Middle frontal gyrus (tissue), 1 donor: Measurements from ENCODE around the gene ROPN1L.
"Not testable (repeated sequence)": the region's sequence is repeated elsewhere in the genome, so short reads cannot be mapped to it uniquely, and the experiment has no call there.

ENCODE experiments used
- DNase-seq: peaks from one replicate; pipeline ENCODE4 v3.0.0-alpha.2; 2015; ENCODE audit warnings: low spot score; ENCODE audit errors: extremely low spot score

ROPN1L gene

DNA sequence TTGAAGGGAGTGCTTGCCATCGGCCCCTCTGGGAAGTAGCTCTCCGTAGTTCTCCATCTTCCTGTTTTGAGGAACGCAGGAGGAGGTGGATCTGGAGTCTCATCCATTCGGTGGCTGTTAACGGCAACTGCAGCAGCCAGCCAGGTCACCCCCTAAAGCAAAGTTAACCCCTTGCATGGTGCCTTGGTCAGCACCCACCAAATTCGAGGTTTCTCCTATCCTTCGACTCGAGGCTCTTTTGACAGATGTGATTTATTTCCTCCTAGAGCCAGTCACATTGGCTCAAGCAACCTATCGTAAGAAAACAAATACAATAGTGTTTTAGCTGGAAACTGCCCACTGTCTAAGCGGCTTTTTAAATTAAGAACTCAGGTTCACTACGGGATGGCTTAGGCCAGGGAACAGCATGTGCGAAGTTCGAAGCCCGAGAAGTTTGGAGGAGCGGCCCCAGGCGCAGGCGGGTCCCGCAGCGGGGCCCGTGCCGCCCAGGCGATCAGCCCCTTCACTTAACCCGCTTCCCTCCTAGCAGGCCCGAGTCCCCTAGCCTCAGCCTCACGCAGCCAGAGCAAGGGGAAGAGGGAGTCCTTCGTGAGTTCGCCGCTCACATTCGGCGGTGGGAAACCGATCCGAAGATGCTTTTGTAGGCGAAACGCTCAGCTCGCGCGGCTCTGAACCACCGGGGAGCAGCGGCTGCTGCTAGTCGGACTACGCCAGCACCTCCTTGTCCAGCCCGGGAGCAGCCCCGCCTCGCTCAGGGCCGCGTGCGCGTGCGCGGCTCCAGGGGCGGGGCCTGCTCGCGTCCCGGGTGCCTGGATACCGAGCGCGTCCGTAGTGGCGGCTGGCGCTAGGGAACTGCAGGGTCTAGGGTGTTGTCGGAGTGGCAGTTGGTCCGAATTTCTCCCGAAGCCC is at the start of gene ROPN1L:
Gene ROPN1L, plus strand, starts transcription at position 797 of the 909 bp plus-strand sequence. CDS start 289 bp downstream, outside the sequence.
- DNase-seq = peak; percentile 86

DNA sequence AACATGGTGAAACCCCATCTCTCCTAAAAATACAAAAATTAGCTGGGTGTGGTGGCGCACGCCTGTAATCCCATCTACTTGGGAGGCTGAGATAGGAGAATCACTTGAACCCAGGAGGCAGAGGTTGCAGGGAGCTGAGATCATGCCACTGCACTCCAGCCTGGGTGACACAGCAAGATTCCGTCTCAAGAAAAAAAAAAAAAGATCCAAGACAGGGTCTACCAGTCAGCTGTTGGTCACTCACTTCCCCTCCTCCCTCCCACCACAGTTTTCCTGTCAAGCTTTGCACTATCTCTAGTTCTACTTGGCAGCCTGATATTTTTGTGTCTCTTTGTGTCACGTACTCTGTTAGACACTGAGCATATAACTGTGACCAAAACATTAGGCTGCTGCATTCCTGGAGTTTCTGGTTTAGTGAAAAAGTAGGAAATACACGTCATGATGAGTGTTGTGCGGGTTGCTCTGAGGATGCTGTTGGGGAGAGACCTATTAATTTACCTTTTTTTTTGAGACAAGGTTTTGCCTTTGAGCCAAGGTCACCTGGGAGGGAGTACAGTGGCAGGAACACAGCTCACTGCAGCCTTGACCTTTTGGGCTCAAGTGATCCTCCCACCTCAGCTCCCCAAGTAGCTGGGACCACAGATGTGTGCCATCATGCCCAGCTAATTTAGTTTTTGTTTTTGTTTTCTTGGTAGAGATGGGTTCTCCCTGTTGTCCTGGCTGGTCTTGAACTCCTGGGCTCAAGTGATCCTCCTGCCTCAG is 48.9 kb upstream of the ROPN1L start:
- not testable (repeated sequence) for DNase-seq

DNA sequence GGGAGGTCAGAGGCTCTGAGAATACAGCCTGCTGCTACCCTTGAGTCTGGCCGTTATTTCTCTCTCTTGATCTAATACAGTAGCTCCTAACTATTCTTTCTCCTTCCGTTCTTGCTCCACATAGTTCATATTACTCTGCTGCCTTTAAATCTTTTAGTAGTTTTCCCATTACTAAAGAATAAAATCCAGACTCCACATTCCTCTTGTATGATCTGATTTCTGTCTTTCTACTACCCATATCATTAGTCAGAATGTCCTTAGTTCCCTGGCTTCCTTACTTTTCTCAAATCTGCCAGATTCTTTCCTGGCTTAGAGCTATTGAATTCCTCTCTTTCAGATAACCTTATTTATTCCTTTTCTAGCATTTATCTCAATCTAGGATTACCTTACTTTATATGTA is 48.2 kb upstream of the ROPN1L start:
- DNase-seq = no peak

DNA sequence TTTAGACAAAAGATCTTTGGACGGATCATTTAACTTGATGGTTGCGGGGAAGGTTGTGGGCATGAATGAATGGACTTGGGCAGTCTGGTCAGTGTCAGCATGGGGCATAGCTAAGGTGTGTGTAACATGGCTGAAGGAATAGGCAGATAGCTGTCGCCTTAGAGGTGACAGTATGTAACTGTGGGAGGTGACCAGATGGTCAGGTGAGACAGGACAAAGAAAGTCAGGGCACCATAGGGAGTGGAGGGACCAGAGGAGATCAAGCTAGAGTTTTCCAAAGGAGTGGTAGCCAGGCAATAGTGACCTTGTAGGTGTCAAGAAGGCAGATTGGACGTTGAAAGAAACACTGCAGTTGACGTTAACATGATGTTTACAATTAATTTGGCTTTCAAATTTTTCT is 45.1 kb upstream of the ROPN1L start:
- DNase-seq = no peak

DNA sequence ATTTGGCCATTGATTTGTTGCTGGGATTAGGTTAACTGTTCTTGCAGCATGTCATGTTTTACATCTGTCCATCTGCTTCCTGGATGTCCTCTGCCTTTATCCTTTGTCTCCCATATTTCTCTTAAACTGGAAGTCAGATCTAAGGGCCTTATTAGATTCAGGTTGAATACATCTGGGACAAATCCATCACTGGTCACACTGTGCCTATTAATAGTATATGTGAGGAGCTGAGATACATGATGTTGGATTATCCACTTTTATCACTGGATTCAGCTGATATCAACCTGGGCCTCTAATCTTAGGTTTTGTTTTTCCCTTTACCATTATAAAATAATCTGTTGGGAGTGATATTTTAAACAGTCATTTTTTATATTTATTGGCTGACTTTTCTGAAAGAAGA is 41.8 kb upstream of the ROPN1L start:
- DNase-seq = no peak

DNA sequence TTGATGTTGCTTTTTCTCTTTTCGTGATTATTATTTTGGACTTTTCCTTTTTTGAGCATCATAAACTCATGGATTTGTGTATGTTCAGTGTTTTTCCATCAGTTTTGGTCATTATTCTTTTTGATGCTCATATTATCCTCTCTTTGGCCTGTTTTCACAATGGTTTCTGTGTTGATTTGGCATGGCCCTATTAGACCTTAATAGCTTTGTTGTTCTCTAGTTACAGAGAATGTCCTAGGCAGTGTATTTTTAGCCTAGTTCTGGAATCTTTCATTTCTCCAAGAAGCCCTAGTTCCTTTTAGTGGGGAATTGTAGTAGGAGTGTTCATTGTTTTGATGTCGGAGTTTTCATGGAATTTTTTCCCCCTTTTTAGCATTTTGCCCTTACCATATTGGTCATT is 41.3 kb upstream of the ROPN1L start:
- DNase-seq = no peak

DNA sequence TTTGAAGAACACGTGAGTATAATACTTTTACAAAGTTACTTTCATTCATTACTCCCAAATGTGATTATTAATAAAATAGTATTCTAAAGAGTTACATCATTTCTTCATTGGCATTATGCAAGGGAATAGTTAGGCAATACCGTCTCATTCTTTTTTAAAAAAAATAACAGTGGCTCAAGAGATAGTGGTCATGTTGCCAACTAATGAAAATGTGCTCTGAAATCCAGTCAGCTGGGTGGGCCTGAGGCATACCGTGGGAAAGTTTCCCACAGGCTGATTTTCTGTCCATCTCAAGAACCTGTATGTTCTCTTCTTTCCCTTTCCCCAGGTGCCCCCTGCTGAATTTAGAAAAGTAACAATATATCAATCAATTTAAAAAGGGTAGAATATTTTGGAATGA is 40.8 kb upstream of the ROPN1L start:
- DNase-seq = no peak

DNA sequence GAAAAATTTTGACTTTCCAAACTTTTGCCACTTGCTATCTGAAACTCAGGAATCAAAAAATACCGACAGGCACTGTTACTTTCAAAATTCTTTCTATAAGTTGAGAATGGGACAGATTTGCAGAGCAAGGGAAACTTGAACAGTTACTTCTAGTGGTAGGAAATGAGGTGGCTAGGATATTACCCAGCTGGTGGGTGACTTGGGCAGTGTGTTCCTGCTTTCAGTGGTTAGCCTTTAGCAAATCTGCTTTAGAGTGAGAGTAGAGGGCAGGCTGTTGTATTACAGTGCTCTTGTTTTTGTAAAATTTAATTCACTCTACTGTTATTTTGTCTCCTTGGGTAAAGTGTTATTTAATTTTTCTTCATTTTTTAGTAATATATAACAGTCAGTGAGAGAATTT is 40.2 kb upstream of the ROPN1L start:
- DNase-seq = no peak

DNA sequence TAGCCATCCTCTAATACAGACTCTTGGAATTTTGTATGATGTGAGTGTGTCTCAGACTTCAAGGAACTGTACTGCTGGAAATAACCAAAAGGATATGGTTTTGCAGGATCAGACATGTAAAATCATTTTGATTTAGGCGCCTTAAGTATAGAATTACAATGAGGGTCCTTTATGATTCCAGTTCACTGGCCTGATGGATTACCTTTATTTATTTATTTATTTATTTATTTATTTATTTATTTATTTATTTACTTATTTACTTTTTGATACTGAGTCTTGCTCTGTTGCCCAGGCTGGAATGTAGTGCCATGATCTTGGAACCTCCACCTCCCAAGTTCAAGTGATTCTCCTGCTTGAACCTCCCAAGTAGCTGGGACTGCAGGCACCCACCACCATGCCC is 37.9 kb upstream of the ROPN1L start:
- DNase-seq = no peak

DNA sequence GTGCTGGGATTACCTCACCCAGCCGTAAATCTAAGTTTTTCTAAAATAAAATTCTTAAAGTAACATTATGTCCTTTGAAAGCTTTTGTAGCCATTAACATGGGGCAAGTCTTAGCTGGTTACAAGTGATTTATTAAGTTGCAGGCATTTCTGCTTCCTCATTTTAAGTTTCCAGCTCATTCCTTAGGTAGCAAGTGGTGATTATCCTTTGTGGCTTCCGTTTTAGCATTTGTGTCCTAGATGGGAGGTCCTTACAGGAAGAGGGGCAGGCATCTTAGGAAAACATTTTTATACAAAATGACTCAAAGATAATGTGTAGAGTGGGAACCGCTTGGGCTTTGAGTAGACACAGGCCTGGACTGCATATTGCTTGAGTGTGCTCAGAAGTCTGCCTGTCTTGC is 35.0 kb upstream of the ROPN1L start:
- no peak for DNase-seq

DNA sequence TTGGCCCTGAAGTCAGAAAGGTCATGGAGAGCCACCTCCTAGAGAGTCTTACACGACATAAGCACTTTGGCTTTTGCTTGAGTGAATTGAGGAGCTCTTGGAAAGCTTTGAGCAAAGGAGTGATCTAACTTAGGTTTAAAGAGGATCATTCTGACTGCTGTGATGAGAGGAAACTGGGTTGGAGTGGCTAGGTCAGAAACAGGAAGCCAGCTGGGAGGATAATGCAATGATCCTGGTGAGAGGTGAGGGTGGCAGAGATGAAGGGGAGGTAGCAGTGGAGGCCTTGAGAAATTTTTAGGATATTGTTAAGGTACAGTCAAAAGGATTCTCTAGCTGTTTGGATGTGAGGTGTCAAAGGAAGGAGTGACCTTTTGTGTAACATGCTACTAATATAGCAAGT is 32.2 kb upstream of the ROPN1L start:
- no peak for DNase-seq

DNA sequence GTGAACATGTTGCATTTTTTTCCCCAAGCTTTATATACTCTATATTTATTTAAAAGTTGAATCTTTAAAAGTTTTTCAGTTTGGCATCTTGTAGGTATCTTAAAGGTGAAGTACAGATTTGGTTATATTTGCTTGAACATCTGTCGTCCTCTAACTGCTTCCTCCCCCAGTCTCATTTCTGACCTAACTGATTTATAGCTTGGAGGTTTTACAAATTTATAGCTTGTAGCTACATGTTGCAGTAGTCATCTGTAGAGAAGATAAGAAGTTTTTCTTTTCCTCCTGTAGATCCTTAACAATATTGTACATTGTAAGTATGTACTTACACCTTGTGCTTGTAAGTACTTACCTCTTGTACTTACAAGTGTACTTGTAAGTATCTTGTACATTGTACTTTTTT is 31.0 kb upstream of the ROPN1L start:
- no peak for DNase-seq

DNA sequence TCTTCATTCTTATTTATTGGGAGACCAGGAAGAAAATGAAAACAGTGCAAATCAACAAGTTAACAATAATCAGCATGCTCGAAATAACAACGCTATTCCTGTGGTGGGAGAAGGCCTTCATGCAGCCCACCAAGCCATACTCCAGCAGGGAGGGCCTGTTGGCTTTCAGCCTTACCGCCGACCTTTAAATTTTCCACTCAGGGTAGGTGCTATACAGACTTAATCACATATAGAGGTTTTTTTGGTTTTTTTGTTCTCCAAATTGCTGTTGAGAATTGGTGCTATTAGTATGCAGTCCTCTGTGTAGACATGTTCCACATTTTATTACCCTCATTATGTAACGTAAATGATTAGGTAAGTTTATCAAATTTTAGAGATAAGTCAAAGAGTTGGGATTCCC is 30.3 kb upstream of the ROPN1L start:
- no peak for DNase-seq

DNA sequence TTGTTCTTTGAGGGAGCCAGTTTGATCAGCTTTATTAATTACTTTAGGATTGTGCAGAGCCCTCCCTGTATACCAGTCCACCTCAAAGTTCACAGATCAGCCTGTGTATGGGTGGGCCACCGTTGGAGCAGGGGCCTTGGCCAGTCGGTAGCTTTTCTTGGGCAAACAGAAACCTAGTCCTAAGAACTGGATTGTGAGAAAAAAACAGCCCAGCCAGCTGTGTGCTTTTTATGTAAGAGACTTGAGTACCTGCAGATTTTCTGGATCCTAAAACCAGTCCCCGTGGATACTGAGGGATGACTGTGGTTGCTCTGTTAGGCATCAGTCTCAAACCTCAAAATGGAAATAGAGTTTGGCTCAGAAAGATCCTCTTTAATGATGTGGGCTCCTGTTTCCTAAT is 24.8 kb upstream of the ROPN1L start:
- DNase-seq = no peak

DNA sequence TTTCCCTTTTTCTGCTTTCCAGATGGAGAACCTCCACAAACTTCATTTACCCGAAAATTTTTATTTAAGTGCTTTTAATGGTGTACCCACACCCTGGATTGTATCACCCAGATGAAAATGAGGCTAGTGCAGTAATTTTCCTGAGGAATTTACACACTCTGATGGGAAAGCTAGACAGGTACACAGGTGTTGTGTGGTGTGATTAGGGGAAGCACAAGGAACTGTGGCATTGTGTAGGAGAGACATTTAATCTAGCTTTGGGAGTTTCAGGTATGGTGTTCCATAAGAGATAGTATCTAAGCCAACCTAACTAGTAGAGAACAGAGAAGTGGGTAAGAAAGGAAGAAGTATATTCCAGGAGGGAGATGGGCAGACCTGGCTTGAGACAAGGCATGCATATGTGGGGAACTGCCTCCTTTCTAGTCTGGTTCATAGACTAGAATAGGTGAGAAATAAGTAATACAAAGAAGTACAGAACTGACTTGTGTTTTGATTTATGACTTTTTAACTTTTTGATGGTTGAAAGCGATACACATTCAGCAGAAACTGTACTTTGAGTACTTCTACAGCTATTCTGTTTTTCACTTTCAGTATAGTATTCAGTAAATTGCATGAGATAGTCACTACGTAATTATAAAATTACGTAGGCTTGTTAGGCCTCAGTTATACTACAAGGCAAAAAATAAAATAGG is 22.9 kb upstream of the ROPN1L start:
- DNase-seq = no peak

DNA sequence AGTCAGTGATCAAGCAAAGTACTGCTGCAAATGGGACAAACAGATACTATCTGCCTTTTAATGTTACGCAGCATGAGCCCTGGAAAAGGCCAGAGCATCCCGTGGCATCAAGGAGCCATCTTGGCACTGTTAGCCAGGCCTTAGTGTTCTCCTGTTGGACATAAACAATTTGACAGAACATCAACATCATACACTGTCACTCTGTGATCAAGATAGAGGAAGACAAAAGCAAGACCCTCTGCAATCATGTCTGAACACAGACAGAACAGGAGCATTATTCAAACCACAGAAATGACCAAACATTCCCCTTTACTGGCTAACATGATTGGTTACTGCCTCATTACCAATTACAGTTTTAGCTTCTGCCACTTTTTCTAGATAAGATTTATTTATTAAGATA is 21.2 kb upstream of the ROPN1L start:
- DNase-seq = no peak

DNA sequence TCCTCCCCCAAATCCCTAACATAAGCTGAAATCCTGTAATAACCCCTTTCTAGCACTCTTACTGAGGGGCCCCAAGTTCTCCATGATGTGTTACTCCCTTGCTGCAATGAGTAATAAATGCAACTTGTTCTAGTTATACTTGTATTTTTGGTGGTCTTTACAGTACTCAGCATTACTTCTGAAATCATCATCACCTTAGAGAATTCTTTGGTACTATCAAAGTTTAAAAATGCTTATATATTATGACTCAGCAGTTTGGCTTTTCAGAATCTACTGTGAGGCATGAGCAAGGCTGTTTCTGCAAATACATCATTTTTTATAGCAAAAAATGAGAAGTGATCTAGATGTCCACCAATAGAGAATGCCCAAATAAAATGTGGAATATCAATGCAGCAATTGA is 20.7 kb upstream of the ROPN1L start:
- no peak for DNase-seq

DNA sequence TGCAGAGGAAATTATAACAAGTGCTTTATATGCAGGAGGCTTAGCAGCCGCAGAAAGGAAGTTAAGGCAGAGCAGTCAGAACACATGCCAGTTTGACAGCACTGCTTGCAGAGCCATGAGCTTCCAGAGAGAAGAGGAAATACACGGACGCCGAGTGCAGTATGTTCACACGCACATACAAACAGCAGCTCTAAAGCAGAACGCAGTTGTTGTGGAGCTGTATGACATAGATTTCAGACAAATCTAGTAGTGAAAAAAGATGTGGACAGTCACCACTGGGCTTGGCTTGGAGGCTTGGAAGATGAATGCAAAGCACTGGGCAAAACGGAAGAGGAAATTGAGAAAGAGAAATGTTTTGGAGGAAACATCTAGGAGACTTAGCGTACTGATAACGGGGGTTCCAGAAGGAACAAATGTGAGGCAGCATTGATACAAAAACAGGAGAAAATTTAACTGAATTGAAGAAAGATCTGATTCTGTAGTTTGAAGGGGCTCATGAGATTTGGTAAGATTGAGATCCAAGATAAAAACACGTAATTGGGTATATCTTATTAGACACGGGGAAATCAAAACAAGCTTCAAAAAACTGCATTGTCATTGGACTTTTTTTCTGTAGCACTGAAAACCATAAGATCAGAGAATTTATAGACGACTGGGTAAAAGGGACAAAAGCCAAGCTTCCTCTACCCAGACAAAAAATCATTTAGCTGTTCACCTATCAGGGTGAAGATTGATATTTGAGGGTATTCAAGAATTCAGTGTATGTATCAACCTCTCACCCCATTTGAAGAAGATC is 19.6 kb upstream of the ROPN1L start:
- no peak for DNase-seq

DNA sequence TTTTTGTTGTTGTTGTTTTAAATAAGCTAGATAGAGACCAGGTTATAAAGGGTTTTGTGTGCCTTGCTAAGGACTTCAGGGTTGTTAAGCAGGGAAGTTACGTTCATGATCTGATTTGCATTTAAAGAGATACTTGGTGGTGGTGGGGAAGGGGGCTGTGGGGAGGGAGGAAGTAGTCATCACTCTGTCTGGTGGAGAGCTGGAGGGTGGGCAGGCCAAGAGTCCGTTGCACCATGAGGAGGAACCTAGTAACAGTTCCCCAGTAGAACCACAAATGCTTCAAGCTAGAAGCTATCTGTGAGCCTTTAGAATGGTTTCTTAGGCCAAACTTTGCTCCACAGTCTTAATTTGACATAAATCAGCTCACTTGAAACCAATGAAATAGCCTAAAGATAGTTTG is 18.7 kb upstream of the ROPN1L start:
- DNase-seq = no peak

DNA sequence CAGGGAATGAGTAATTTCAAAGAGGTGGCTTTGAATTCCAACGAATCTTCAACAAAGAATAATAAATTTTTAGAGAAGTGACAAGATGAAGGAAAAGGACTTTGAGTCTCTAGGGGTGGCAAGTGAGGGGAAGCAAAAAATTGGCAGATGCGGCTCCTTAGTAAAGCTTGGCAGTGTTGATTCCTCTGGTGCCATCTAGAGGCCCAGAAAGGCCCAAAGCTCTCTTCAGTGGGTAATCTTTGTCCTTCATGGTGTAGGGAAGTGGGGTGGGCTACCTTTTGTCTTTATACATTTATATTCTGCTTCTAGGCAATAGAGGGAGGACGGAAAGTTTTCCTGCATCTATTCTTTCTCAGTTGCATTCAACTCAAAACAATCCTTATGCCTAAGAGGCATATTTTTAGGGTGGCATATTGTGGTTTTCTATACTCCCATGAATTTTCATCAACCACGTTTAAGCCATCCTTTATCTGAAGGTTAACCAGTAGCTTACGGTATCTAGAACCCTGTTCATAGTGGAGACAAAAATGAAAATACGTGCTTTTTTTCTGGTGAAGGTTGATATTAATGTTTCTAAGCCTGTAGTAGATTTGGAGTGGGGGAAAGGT is 17.5 kb upstream of the ROPN1L start:
- no peak for DNase-seq

DNA sequence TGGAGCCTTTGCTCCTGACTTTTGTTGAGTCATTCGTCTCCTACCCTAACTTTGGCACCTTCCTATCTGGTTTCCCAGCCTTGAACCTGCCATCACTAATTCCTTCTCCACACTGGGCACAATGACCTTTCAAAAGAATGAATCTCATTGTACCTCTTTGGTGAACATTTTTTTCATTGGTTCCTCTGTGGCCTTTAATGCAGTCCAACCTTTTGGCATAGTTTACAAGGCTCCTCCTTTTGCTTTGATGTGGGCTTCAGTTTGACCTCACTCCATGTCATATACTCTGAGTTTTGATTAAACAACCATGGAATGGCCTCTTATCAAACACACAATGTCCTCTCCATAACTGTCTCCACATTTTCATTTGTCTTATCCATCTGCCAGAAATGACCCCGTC is 14.5 kb upstream of the ROPN1L start:
- no peak for DNase-seq
